ENCODE data around the gene GTPBP8. TPM values are rescaled to one million over a fixed set of nuclear protein-coding genes. Genes with fewer than 3 reads are reported as not detected.

Gene GTPBP8
- polyA plus RNA-seq, 1 donor (not counting 4 experiments of a cell fraction or from before 2014, with no cell fraction given) = 16.9 TPM

Other genes with a start within 250 kb of the GTPBP8 start
- not detected in 3 replicates for gene CD200R1L, start 144.1 kb upstream of the GTPBP8 start, polyA plus RNA-seq
- gene CD200R1, start 15.9 kb upstream of the GTPBP8 start, polyA plus RNA-seq = 0.97 to 1.9 TPM (median 1.6 TPM) in 3 replicates
- 9.3 to 11.3 TPM (median 11.2 TPM) in 3 replicates for gene BOC, start 220.6 kb downstream of the GTPBP8 start, polyA plus RNA-seq

All from keratinocyte (primary cell).